GM18499 (cell line): ENCODE measurements around the gene SPATA31D3.
"Not testable (repeated sequence)": the region's sequence is repeated elsewhere in the genome, so short reads cannot be mapped to it uniquely, and the experiment has no call there.

Source experiments
- ATAC-seq: cut with Tn5 transposase; IDR thresholded peaks from one replicate; pipeline ENCODE4 v1.9.1; 2021; ENCODE audit warnings: moderate number of reproducible peaks; ENCODE audit not compliant: insufficient read depth, unreplicated experiment

The SPATA31D3 gene

DNA sequence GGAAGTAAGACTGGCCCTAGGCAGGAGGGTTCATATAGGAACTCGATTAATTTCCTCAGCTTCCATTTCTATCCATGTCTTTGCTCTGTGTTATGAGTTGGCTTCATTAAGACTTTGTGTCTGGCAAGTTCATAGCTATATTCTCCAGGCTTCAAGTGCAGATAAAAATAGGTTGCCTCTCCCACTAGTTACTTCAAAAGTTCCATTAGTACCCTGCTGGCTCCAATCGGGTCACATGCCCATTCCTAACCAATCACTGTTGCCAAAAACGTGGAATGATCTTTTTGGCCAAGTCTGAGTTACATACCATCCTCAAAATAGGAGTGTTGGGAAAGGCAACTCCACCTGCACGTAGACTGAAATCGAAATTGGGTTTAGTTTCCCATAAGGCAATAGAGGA lies 31.5 kb downstream of the SPATA31D3 start:
- ATAC-seq: no peak

DNA sequence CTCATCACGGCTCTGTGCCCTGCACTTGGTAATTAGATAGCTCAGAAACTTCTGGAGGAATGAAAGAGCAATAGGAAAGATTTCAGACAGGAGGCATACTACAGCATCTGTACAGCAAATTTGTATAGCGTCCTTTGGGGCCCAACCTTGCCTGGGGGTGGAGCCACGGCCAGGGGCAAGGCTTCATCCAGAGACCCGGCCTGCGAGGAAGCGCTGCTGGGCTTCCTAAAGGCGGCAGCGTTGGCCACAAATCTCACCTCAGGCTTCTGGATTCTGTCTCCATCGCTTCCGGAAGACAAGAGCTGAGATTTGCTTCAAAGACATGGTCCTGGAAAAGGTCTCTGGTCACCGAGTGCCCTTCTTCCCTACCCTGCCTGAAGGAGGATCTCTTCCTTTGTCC lies 33.1 kb downstream of the SPATA31D3 start:
- ATAC-seq: no peak

DNA sequence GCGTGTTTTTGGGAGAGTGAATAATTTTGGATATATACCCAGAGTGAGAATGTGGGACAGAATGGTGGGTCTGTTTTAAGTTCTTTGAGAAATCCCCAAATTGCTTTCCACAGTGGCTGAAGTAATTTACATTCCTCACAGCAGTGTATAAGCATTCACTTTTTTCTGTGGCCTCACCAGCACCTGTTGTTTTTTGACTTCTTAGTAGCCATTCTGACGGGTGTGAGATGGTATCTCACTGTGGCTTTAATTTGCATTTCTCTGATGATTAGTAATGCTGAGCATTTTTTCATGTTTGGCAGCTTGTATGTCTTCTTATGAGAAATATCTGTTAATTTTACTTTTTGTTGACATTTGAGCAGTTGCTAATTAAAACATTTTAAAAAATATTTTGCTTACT lies 35.9 kb downstream of the SPATA31D3 start:
- ATAC-seq: peak; percentile 79

DNA sequence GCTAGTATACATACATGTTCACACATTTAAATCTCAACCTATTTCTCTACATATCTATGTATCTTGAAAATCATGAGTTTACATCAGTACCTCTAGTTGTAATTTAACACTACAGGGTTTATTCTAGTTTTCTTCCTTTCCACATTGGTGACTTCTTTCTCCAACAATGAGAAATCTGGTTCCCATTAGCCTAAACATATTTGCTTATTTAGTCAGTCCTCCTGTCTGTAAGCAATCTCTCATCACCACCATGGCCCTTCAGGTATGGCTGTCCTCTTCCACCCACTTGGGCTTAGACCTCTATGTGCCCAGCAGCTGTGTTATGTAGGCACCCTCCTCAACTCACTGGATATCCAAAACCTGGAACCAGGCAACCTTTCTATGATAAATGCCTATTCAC lies 37.3 kb downstream of the SPATA31D3 start:
- no peak for ATAC-seq

DNA sequence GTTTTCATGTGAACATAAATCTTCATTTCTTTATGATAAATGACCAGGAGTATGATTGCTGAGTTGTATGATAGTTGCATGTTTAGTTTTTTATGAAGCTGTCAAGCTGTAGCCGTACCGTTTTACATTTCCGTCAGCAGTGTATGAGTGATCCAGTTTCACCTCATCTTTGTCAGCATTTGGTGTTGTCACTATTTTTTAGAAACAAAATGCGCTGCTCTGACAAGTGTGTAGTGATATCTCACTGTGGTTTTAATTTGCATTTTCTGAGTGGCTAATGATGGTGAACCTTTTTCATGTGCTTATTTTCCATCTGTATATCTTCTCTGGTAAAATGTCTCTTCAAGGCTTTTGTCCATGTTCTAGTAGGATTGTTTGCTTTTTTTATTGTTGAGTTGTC lies 38.6 kb downstream of the SPATA31D3 start:
- ATAC-seq: no peak

DNA sequence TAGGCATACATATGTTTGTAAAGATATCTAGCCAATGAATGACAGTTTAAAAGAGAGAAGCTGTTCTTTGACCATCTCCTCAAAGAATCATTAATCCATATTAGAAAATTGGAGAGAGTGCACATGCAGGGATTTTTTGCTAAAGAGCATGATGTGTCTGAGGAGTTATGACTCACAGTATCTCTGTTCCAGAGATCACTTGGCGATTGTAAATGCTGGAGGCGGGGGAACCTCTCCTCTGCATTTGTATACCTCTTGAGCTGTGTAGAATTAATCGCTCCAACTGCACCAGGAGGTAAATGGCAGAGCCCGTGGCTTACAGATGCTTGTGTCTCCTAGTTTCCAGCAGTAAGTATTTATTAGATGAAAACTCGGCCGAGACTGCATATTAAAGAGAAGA lies 41.6 kb downstream of the SPATA31D3 start:
- no peak for ATAC-seq

DNA sequence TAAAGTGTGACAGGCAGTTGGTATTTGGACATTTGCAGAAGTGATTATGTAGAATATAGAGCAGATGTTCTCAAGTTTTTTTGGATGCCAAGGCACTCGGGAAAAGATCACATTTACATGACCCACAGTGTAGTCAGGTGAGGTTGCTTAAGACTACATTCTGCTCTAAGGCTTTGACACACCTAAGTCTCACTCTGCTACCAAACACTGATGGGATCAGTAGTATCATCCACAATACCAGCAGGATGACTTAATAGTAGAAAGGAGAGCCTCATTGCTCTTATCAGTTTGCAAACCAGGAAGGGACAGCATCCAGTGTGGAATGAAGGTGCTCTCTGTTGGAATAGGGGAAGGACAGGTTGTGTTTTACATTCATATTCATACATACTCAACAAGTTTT lies 42.8 kb downstream of the SPATA31D3 start:
- no peak for ATAC-seq

DNA sequence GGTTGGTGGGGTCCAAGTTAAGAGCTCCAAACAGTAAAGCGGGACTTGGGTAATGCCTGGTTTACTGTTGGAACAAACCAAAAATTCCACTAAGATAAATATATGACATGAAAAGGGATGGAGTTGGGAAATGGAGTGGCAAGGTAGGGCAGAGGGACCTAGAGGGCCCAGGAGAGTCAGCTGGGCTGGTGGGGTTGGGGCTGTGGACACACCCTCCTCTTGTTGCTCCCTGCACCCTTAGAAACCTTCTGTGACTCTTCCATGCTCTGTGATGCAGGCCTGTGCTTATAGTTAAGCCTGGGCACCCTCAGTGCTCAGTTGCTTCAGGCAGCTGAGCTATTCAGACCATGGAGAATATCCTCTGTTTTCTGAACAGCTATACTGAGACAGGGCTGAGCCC lies 45.2 kb downstream of the SPATA31D3 start, which contains the start of gene SPATA31D1:
SPATA31D1 (plus strand) TSS at position 301 of the 400 bp plus-strand sequence; CDS start at position 348, 47 bp downstream.
- ATAC-seq: not testable (repeated sequence)

DNA sequence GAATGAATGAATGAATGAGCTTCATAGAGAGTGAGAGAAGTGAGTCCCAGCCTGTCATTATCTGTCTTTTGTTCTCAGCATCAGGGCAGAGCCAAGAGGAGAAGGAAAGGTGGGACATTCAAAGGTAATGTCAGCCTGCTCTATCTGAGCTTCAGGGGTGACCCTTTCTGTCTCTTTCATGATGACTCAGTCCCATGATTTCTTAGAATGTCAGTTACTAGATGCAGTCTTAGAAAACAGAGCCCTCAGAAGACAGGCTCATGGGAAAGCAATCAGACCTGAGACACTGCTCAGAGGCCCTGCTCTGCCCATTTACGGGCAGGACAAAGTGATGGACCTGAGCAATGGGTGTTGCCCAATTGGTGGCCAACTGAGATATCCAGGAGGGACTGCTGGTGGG lies 46.4 kb downstream of the SPATA31D3 start:
- ATAC-seq: no peak

DNA sequence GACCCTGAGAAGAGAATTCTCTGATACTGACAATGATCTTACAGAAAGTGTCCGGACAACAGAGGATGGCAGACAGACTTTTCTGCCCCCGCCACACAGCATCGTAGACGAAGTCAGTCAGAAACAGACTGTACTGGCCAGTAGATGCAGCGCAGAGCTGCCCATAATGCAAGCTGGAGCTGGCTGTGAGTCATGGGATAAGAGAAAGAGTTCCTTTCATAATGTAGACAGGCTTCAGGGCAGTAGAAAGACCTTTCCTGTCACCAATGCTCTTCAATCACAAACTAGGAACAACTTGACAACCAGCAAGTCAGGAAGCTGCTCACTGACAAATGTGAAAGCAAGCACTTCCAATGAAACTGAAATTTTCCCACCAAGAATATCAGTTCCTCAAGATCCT lies 50.4 kb downstream of the SPATA31D3 start:
- no peak for ATAC-seq
